Measurements from ENCODE around the gene GPR137.

Gene GPR137

DNA sequence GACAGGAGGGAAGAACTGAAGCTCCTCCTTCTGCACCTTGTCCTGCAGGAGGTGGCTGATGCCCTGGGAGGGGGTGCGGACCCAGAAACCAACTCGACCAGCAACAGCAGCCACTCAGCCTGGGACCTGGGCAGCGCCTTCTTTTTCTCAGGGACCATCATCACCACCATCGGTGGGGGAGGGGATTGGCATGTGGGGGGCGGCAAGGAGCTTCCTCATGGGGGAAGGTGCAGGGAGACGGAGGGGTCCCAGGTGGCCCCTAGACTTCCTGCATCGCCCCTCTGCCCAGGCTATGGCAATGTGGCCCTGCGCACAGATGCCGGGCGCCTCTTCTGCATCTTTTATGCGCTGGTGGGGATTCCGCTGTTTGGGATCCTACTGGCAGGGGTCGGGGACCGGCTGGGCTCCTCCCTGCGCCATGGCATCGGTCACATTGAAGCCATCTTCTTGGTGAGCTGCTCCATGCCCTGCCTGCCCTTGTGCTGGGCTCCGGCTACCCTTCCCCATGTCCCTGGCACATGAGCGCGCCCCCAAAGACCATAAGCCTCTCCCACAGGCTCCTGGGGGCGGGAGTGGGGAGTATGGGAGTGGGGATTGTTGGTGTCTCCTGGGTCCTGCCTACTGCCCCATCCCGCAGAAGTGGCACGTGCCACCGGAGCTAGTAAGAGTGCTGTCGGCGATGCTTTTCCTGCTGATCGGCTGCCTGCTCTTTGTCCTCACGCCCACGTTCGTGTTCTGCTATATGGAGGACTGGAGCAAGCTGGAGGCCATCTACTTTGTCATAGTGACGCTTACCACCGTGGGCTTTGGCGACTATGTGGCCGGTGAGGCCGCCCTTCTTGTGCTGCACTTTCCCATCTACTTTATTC, 11.4 kb downstream of the GPR137 start:
- DNase-seq (ENCODE audit: low read depth), result no peak
- TF ChIP-seq MYC (IDR thresholded peaks at IDR 0.05; ENCODE audit: low read depth, low read length) (no peak), MAX (IDR thresholded peaks at IDR 0.05; ENCODE audit: low read depth, low read length) (no peak), POLR2A (IDR thresholded peaks at IDR 0.05; ENCODE audit: extremely low read depth, insufficient read length) (no peak), CTCF (IDR thresholded peaks at IDR 0.05; ENCODE audit: low read depth, low read length) (no peak)
- H3K4me3 ChIP-seq (ENCODE audit: low read depth, low read length), result no peak overlapping the region

- H3K4me3 ChIP-seq (ENCODE audit: low read depth, low read length), result no peak overlapping the region
- no peak for TF ChIP-seq POLR2A (IDR thresholded peaks at IDR 0.05; ENCODE audit: extremely low read depth, insufficient read length)
- no peak for TF ChIP-seq MYC (IDR thresholded peaks at IDR 0.05; ENCODE audit: low read depth, low read length)
- TF ChIP-seq CTCF (IDR thresholded peaks at IDR 0.05; ENCODE audit: low read depth, low read length), result no peak
- TF ChIP-seq MAX (IDR thresholded peaks at IDR 0.05; ENCODE audit: low read depth, low read length), result no peak
- no peak for DNase-seq (ENCODE audit: low read depth)
Observed at GRCh38 chr11:64297699-64298358, 12.2 kb downstream of the GPR137 start.

GRCh38 chr11:64298966-64299846, 13.6 kb downstream of the GPR137 start:
- no peak overlapping the region for H3K4me3 ChIP-seq (ENCODE audit: low read depth, low read length)
- no peak for DNase-seq (ENCODE audit: low read depth)
- TF ChIP-seq MYC (IDR thresholded peaks at IDR 0.05; ENCODE audit: low read depth, low read length) (no peak), POLR2A (IDR thresholded peaks at IDR 0.05; ENCODE audit: extremely low read depth, insufficient read length) (no peak), CTCF (IDR thresholded peaks at IDR 0.05; ENCODE audit: low read depth, low read length) (no peak), MAX (IDR thresholded peaks at IDR 0.05; ENCODE audit: low read depth, low read length) (no peak)

DNA sequence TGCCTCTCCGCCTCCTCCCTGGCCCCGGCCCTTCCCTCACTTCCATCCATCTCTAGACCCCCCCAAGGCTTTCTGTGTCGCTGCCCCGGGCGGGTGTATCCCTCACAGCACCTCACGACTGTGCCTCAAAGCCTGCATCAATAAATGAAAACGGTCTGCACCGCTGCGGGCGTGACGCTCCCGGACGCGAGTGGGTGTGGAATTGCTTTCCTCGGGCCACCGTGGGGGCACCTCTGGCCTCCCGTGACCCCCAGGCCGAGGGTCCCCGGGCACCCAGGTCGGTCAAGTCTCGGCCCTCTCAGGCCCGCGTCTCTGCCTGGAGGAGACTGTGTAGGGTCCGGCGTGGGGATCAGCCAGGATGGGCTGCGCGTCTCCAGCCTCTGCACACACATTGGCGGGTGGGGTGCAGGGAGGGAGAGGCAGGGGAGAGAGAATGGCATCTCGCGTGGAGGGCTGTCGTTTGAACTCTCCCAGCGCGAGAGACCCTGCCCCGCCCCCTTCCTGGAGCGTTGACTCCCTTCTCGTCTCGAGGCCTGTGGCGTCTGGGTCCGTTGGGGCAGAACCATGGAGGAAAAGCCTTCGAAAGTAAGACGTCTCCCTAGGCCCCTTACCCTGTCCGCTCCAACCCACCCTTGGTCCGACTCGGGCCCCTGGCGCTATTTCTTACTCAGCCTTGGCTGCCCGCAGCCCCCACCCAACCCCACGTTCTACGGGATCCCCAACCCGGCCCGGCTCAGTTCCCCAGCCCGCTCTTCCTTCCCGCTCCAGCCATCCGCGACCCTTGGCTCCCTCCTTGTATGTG, 14.4 kb downstream of the GPR137 start, which contains the start of gene CATSPERZ:
CATSPERZ (plus strand) TSS at position 512 of the 802 bp plus-strand sequence; CDS start at position 565, 53 bp downstream.
- H3K4me3 ChIP-seq (ENCODE audit: low read depth, low read length), result peak within 1 kb of the TSS; percentile 28
- no peak for TF ChIP-seq CTCF (IDR thresholded peaks at IDR 0.05; ENCODE audit: low read depth, low read length)
- DNase-seq (ENCODE audit: low read depth), result no peak

Measured in NB4 (cell line).